Measurements from ENCODE around the gene MADD.

The MADD gene

GRCh38 chr11:47348131-47348802 lies 78.3 kb downstream of the MADD start:
- TF ChIP-seq POLR2AphosphoS5 (IDR thresholded peaks at IDR 0.05; ENCODE audit: low read depth, low read length) (no peak), POLR2A (IDR thresholded peaks at IDR 0.05; ENCODE audit: low read depth, low read length) (no peak), TAF1 (IDR thresholded peaks at IDR 0.05; ENCODE audit: borderline replicate concordance, low read depth, low read length) (no peak)
- FAIRE-seq = peak; percentile 54
- no peak for DNase-seq (ENCODE audit: insufficient read length)

GRCh38 chr11:47348859-47349258 lies 78.9 kb downstream of the MADD start:
- DNase-seq (ENCODE audit: insufficient read length) (no peak), FAIRE-seq (no peak)
- TF ChIP-seq TAF1 (IDR thresholded peaks at IDR 0.05; ENCODE audit: borderline replicate concordance, low read depth, low read length) (no peak), POLR2AphosphoS5 (IDR thresholded peaks at IDR 0.05; ENCODE audit: low read depth, low read length) (no peak), POLR2A (IDR thresholded peaks at IDR 0.05; ENCODE audit: low read depth, low read length) (no peak)

DNA sequence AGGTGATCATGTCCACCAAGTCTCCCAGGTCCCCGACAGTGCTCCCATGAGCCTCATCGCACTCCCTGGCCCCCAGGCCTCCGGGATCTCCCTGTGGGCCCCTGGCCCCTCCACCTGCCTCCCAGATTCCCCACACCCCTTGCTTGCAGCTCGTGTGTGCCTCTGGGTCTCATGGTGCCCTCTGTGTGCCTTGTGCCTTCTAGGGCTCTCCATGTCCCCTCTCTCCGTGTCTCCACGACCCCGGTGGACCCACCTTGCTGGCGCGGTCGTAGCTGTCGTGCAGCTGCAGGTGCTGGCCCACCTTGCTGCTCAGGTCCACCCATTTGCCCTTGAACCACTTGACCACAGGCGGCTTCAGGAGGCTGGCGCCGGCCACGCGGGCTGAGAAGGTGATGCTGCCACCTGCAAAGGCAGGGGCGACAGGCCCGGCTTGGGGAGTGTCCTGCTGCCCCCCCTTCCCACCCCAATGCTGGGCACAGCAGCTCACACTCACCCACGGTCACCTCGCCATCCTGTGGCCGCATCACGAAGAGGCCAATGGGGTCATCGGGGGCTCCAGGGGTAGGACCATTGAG lies 79.7 kb downstream of the MADD start:
- no peak for FAIRE-seq
- no peak for TF ChIP-seq TAF1 (IDR thresholded peaks at IDR 0.05; ENCODE audit: borderline replicate concordance, low read depth, low read length)
- no peak for TF ChIP-seq POLR2A (IDR thresholded peaks at IDR 0.05; ENCODE audit: low read depth, low read length)
- no peak for TF ChIP-seq POLR2AphosphoS5 (IDR thresholded peaks at IDR 0.05; ENCODE audit: low read depth, low read length)
- no peak for DNase-seq (ENCODE audit: insufficient read length)

DNA sequence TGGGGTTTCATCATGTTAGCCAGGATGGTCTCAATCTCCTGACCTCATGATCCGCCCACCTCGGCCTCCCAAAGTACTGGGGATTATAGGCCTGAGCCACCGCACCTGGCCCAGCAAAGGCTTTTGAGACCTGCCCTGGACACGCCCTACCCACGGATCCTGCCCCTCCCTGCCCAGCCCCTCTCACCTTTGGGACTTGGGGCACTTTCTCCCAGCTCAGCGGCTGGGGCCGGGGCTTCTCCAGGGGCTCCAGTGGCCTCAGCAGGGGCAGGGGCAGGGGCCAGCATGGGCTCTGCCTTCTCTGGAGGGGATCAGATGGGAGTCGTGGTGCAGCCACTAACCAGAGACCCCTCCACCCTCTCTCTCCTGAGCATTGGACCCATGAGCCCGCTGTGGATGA lies 80.4 kb downstream of the MADD start:
- DNase-seq (ENCODE audit: insufficient read length) = no peak
- FAIRE-seq = no peak
- TF ChIP-seq POLR2AphosphoS5 (IDR thresholded peaks at IDR 0.05; ENCODE audit: low read depth, low read length) (no peak), POLR2A (IDR thresholded peaks at IDR 0.05; ENCODE audit: low read depth, low read length) (no peak), TAF1 (IDR thresholded peaks at IDR 0.05; ENCODE audit: borderline replicate concordance, low read depth, low read length) (no peak)

GRCh38 chr11:47351156-47352126 lies 81.5 kb downstream of the MADD start:
- FAIRE-seq = no peak
- TF ChIP-seq TAF1 (IDR thresholded peaks at IDR 0.05; ENCODE audit: borderline replicate concordance, low read depth, low read length) (no peak), POLR2A (IDR thresholded peaks at IDR 0.05; ENCODE audit: low read depth, low read length) (no peak), POLR2AphosphoS5 (IDR thresholded peaks at IDR 0.05; ENCODE audit: low read depth, low read length) (no peak)
- DNase-seq (ENCODE audit: insufficient read length) = no peak

DNA sequence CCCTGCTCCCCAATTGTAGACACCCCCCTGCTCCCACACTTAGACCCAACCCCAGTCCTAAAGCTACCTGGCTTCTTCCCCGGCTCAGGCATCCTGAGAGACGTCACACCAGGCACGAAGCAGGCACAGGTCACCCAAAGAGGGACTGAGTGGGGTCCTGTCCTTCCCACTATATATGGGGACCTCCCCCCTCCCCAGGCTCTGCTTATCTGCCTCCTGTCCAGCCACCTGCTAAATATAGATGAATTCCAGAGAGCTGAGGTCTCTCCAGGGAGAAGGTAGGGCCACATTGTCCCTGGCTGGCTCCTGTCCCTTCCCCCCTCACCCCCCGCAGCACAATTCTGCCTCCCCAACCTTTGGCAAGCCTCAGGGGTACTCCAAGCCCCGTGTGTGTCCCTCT lies 82.6 kb downstream of the MADD start, which contains the start of gene MYBPC3:
TSS of gene MYBPC3 (minus strand) at position 147 of the 400 bp plus-strand sequence. CDS start at position 92, 55 bp downstream.
- DNase-seq (ENCODE audit: insufficient read length) (no peak), FAIRE-seq (no peak)
- TF ChIP-seq POLR2AphosphoS5 (IDR thresholded peaks at IDR 0.05; ENCODE audit: low read depth, low read length) (no peak), TAF1 (IDR thresholded peaks at IDR 0.05; ENCODE audit: borderline replicate concordance, low read depth, low read length) (no peak), POLR2A (IDR thresholded peaks at IDR 0.05; ENCODE audit: low read depth, low read length) (no peak)

- DNase-seq (ENCODE audit: insufficient read length) = no peak
- TF ChIP-seq POLR2AphosphoS5 (IDR thresholded peaks at IDR 0.05; ENCODE audit: low read depth, low read length) = no peak
- TF ChIP-seq POLR2A (IDR thresholded peaks at IDR 0.05; ENCODE audit: low read depth, low read length) = no peak
- no peak for TF ChIP-seq TAF1 (IDR thresholded peaks at IDR 0.05; ENCODE audit: borderline replicate concordance, low read depth, low read length)
- FAIRE-seq = no peak
These were observed 84.2 kb downstream of the MADD start for GRCh38 chr11:47353978-47354774.

GRCh38 chr11:47354913-47355282 lies 85.0 kb downstream of the MADD start:
- FAIRE-seq (no peak), DNase-seq (ENCODE audit: insufficient read length) (no peak)

DNA sequence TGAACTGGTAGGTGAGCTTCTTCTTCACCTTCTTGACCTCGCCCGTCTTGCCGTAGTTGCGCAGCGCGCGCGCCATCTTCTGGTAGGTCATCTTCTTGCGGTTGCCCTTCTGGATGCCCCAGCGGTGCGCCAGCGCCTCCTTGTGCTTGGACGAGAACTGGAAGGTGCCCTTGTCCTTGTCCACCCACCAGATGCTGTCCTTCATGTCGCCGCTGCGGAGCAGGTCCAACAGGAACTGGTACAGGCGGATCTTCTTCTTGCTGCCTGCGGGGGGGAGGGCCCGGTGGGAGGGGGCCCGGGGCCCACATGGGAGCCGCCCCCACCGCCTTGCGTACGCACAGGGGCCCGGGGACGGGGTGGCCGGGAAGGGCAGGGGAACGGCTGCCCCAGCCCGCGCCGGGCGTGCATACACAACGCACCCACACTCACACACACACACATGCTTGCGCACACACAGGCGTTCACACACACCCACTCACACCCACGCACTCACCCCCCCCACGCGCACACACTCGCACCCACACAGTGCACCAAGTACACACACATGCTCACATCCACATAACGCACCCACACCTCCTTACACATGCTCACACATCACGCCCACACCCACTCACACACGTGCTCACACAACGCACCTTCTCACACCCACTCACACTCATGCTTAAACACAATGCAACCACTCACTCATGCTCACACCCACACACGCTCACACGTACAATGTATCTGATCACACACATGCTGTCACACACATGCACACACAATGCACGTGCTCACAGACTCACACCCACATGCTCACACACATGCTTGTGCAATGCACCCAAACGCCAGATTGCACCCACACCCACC lies 85.6 kb downstream of the MADD start:
- no peak for DNase-seq (ENCODE audit: insufficient read length)
- TF ChIP-seq POLR2A (IDR thresholded peaks at IDR 0.05; ENCODE audit: low read depth, low read length) = no peak
- peak; percentile 51; the same call in 1 of the 2 replicates for TF ChIP-seq POLR2AphosphoS5 (IDR thresholded peaks at IDR 0.05; ENCODE audit: low read depth, low read length)
- no peak for FAIRE-seq

More at GRCh38 chr11:47354913-47355282, 85.0 kb downstream of the MADD start:
- TF ChIP-seq POLR2A (IDR thresholded peaks at IDR 0.05; ENCODE audit: low read depth, low read length) = no peak
- TF ChIP-seq POLR2AphosphoS5 (IDR thresholded peaks at IDR 0.05; ENCODE audit: low read depth, low read length) = no peak
- TF ChIP-seq TAF1 (IDR thresholded peaks at IDR 0.05; ENCODE audit: borderline replicate concordance, low read depth, low read length) = no peak
